ENCODE results near the gene TTC7B. TPM values are rescaled to one million over a fixed set of nuclear protein-coding genes. Genes with fewer than 3 reads are reported as not detected.
A peak's percentile ranks its signal among the peaks of the same experiment; 100 is the strongest.

Gene TTC7B
- total RNA-seq, 1 experiment from 2014 or later, result 24.2 TPM

DNA sequence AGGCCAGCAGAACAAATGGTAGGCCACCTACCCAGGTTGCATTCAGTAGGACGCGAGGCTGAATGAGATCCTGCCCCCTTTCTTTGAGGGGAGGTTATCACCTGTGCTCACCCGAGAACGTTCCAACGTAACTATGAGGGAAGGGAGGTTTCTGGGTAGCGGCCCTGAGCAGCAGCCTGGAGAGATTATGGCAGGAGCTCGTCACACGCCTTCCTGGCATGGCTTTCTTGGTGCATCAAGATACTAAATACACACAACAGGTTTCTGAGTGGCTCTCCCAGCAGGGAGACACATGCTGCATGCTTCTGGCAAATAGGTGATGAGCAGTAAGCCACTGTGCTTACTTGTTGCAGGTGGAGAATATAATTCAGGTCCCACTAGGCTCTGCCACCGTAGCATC lies 271.7 kb downstream of the TTC7B start:
- Histone ChIP-seq H3K4me1 (replicated peaks) (no peaks in the 10 kb centered on the region), H3K27ac (no peak overlapping the region)

GRCh38 chr14:90543876-90544275 lies 272.4 kb downstream of the TTC7B start:
- Histone ChIP-seq H3K27me3 (replicated peaks) (no peaks in the 10 kb centered on the region), H3K27ac (no peak overlapping the region), H3K4me3 (no peak overlapping the region), H3K4me1 (replicated peaks) (no peaks in the 10 kb centered on the region), H3K36me3 (no peaks in the 10 kb centered on the region), H3K9me3 (replicated peaks) (no peaks in the 10 kb centered on the region)
- no peak for DNase-seq (ENCODE audit: low read depth in 1 of 2, low spot score in 2 of 2)

More for the DNA sequence above, 271.7 kb downstream of the TTC7B start:
- Histone ChIP-seq H3K4me3 (no peak overlapping the region), H3K9me3 (replicated peaks) (no peaks in the 10 kb centered on the region), H3K36me3 (no peaks in the 10 kb centered on the region), H3K27me3 (replicated peaks) (no peaks in the 10 kb centered on the region)
- no peak for DNase-seq (ENCODE audit: low read depth in 1 of 2, low spot score in 2 of 2)

DNA sequence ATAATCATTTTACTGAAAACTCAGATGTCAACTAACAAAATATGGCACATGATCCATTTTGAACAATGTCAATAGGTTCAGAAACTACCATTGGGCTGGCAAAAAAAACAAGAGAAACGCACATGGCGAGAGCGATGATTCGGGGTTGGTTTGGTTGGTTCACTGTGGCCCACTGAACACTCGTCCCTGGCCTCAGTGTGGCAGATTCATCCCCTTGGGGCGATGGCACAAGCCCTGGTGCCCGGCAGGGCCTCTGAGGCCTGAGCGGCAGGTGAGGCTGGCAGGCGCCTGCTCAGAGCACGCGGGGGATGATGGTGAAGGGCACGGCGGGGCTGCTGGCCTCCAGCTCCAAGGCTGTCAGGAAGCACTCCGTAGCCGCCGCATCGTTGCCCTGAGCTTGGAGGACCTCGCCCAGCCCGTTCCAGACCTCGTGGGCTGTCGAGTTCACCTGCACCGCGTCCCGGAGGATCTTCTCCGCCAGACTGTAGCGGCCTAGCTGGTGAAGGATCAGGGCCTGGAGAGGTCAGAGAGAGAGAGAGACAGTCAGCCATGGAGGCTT lies 275.1 kb downstream of the TTC7B start:
- no peaks in the 10 kb centered on the region for H3K27me3 ChIP-seq (replicated peaks)
- no peaks in the 10 kb centered on the region for H3K4me1 ChIP-seq (replicated peaks)
- H3K27ac ChIP-seq, result no peak overlapping the region
- no peaks in the 10 kb centered on the region for H3K9me3 ChIP-seq (replicated peaks)
- H3K4me3 ChIP-seq, result no peak overlapping the region
- DNase-seq (ENCODE audit: low read depth in 1 of 2, low spot score in 2 of 2), result no peak
- no peaks in the 10 kb centered on the region for H3K36me3 ChIP-seq

DNA sequence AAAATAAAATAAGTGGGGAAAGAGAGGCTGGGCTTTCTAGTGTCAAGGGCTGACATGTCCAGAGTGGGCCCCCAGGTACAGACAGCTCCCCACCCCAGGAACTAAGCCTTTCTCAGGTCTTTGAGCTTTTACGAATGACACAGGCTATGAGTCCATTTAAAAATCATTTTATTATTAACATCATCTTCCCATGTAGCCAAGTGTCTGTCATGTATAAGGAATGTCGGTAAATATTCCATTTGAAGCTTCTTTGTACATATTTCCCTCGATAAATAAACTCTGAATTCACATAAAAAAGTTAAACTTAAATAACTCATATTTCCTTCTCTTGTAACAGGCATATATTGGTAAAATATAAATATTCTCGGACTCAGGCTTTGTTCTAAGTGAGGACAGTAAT lies 275.8 kb downstream of the TTC7B start:
- H3K4me1 ChIP-seq (replicated peaks), result no peaks in the 10 kb centered on the region
- no peaks in the 10 kb centered on the region for H3K9me3 ChIP-seq (replicated peaks)
- no peaks in the 10 kb centered on the region for H3K36me3 ChIP-seq
- no peaks in the 10 kb centered on the region for H3K27me3 ChIP-seq (replicated peaks)
- no peak overlapping the region for H3K27ac ChIP-seq
- DNase-seq (ENCODE audit: low read depth in 1 of 2, low spot score in 2 of 2), result no peak
- H3K4me3 ChIP-seq, result no peak overlapping the region

DNA sequence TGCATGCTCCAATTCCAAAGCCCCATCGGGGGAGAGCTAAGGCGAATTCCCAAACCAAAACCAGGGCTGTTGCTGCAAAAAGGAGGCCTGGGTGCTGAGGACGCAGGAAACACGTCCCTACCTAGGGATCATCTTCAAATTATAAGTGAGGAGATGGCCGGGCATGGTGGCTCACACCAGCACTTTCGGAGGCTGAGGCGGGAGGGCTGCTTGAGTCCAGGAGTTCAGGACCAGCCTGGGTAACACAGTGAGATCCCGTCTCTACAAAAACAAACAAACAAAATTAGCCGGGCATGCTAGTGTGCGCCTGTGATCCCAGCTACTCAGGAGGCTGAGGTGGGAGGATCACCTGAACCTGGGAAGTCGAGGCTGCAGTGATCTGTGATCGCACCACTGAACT lies 276.2 kb downstream of the TTC7B start:
- H3K4me3 ChIP-seq, result no peak overlapping the region
- H3K4me1 ChIP-seq (replicated peaks), result no peaks in the 10 kb centered on the region
- no peaks in the 10 kb centered on the region for H3K27me3 ChIP-seq (replicated peaks)
- no peak overlapping the region for H3K27ac ChIP-seq
- DNase-seq (ENCODE audit: low read depth in 1 of 2, low spot score in 2 of 2), result no peak
- H3K36me3 ChIP-seq, result no peaks in the 10 kb centered on the region
- no peaks in the 10 kb centered on the region for H3K9me3 ChIP-seq (replicated peaks)

DNA sequence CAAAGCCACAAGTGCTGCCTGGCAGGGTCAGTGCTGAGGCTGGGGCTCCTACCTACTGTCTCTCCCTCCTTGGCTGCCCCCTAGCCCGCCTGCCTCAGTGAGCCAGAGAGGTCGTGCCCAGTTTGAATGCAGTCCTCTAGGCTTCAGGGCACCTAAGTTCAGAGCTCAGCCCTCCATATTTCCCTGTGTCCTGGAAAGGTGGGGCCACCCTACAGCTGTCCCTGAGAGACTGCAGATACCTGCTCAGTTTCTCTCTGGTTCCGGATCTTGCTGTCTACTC lies 276.8 kb downstream of the TTC7B start:
- H3K4me3 ChIP-seq, result no peak overlapping the region
- DNase-seq (ENCODE audit: low read depth in 1 of 2, low spot score in 2 of 2), result no peak
- H3K36me3 ChIP-seq, result no peaks in the 10 kb centered on the region
- no peaks in the 10 kb centered on the region for H3K27me3 ChIP-seq (replicated peaks)
- peaks cover 2% of the 10 kb centered on the region for H3K4me1 ChIP-seq (replicated peaks)
- no peaks in the 10 kb centered on the region for H3K9me3 ChIP-seq (replicated peaks)
- no peak overlapping the region for H3K27ac ChIP-seq

DNA sequence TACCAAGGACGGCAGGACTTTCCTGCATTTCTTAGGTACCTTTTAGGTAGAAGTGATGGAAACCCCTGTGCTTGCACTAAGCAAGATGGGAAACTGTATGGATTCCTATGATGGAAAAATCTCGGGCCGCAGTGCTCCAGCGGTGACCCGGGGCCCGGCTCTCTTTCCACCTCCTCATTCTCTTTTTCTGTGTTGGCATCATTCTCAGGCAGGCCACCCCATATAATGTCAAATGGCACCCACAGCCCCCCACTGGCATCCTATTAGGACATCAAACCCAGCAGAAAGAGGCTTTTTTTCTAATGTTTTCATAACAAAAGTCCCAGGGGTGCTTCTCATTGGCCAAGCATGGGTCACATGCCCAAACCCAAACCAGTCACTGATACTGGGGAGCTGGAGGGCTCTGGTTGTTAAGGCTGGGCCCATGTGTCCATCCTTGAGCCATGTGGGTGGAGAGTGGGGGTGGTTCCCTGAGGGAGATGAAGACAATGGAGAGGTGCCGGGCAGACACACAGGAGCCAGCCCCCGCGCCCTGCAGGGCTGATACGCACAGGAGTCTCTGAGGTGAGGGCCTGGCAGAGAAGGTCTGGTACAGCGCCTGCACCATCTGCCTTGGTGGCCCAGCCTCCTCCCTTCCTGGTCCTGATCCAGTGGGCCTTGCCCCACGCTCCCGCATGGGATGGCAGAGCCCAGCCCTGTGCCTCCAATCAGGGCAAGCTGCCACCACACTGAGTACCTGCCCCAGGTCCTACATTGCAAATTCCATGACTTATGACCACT lies 277.3 kb downstream of the TTC7B start:
- H3K4me3 ChIP-seq, result no peak overlapping the region
- H3K9me3 ChIP-seq (replicated peaks), result no peaks in the 10 kb centered on the region
- no peaks in the 10 kb centered on the region for H3K27me3 ChIP-seq (replicated peaks)
- peaks cover 7% of the 10 kb centered on the region for H3K4me1 ChIP-seq (replicated peaks)
- H3K36me3 ChIP-seq, result no peaks in the 10 kb centered on the region
- DNase-seq (ENCODE audit: low read depth in 1 of 2, low spot score in 2 of 2), result no peak
- H3K27ac ChIP-seq, result no peak overlapping the region

GRCh38 chr14:90538095-90538494 lies 278.1 kb downstream of the TTC7B start:
- no peak for DNase-seq (ENCODE audit: low read depth in 1 of 2, low spot score in 2 of 2)
- no peaks in the 10 kb centered on the region for H3K27me3 ChIP-seq (replicated peaks)
- H3K27ac ChIP-seq, result no peak overlapping the region
- peaks cover 13% of the 10 kb centered on the region for H3K4me1 ChIP-seq (replicated peaks)
- H3K9me3 ChIP-seq (replicated peaks), result no peaks in the 10 kb centered on the region
- no peak overlapping the region for H3K4me3 ChIP-seq
- H3K36me3 ChIP-seq, result no peaks in the 10 kb centered on the region

DNA sequence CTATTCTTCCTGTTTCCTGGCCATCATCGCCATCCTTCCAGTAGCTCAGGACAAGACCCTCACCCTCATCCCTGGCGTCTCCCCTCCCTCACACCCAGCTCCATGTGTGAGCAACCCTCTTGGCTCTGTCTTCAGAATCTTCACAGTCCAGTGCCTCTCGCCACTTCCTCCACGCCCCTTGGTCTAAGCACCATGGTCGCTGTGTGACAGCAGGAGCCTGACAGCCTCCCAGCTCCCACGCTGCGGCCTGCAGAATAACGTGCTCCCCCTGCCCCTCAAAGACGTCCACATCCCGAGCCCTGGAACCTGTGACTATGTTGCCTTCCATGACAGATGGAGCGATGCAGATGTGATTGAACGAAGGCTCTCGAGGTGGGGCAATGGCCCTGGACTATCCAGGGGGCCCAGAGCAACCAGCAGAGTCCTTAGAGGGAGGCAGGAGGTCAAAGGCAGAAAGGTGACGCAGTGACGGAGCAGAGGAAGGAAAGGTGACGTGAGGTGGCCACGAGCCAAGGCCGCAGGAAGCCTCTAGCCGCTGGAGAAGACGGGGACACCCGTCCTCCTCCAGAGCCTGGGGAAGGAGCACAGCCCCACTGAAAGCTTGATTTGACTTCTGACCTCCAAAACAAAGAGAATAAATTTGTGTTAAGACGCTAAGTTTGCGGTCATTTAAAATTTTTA lies 279.6 kb downstream of the TTC7B start:
- Histone ChIP-seq H3K4me3 (no peak overlapping the region), H3K27me3 (replicated peaks) (no peaks in the 10 kb centered on the region), H3K27ac (no peak overlapping the region), H3K36me3 (no peaks in the 10 kb centered on the region), H3K9me3 (replicated peaks) (no peaks in the 10 kb centered on the region), H3K4me1 (replicated peaks) (peaks cover 13% of the 10 kb centered on the region)
- peak in 1 of 2 experiments; percentile 28 for DNase-seq (ENCODE audit: low read depth in 1 of 2, low spot score in 2 of 2)

DNA sequence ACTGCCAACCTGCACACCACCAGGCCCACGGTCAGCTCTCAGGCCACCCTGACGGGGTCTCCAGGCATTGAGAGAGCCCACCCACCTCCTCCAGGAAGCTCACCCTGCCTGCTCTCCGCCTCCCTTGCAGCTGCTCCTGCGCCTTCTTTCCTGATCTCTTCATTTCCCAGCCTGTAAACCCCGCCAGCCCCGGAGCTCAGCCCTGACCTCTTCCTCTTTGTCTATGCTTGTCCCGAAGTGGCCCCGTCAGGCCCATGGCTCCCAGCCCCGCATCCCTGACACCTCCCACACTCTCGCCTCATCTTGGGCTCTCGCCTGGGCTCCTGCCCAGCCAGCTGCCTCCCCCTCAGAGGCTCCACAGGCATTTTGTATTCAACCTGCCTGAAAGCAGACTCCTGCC lies 280.1 kb downstream of the TTC7B start:
- H3K4me3 ChIP-seq, result no peak overlapping the region
- H3K27ac ChIP-seq, result no peak overlapping the region
- no peaks in the 10 kb centered on the region for H3K9me3 ChIP-seq (replicated peaks)
- no peak for DNase-seq (ENCODE audit: low read depth in 1 of 2, low spot score in 2 of 2)
- H3K4me1 ChIP-seq (replicated peaks), result peaks cover 13% of the 10 kb centered on the region
- H3K27me3 ChIP-seq (replicated peaks), result no peaks in the 10 kb centered on the region
- no peaks in the 10 kb centered on the region for H3K36me3 ChIP-seq

DNA sequence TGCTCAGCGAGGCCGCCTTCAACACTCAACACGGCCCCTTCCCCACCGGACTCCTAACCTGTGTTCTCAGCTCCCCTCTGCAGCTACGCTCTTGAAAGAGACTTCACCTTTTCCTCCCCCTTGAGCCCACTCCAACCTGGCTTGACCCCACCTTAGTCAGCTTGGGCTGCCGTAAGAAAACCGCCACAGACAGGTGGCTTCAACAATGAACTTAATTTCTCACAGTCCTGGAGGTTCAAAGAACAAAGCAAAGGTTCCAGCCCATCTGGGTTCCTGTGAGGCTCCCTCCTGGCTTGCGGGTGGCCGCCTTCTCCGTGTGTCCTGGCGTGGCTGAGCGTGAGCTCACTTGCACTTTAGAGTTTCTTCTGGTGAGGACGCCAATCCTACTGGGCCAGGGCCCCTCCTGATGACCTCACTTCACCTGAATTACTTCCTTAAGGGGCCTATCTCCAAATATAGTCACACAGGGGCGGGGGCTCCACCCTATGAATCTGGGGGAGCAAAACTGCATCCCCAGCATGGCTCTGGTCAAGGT lies 280.6 kb downstream of the TTC7B start:
- H3K27me3 ChIP-seq (replicated peaks), result no peaks in the 10 kb centered on the region
- peaks cover 13% of the 10 kb centered on the region for H3K4me1 ChIP-seq (replicated peaks)
- H3K4me3 ChIP-seq, result no peak overlapping the region
- H3K9me3 ChIP-seq (replicated peaks), result no peaks in the 10 kb centered on the region
- no peak for DNase-seq (ENCODE audit: low read depth in 1 of 2, low spot score in 2 of 2)
- H3K27ac ChIP-seq, result no peak overlapping the region
- H3K36me3 ChIP-seq, result no peaks in the 10 kb centered on the region

DNA sequence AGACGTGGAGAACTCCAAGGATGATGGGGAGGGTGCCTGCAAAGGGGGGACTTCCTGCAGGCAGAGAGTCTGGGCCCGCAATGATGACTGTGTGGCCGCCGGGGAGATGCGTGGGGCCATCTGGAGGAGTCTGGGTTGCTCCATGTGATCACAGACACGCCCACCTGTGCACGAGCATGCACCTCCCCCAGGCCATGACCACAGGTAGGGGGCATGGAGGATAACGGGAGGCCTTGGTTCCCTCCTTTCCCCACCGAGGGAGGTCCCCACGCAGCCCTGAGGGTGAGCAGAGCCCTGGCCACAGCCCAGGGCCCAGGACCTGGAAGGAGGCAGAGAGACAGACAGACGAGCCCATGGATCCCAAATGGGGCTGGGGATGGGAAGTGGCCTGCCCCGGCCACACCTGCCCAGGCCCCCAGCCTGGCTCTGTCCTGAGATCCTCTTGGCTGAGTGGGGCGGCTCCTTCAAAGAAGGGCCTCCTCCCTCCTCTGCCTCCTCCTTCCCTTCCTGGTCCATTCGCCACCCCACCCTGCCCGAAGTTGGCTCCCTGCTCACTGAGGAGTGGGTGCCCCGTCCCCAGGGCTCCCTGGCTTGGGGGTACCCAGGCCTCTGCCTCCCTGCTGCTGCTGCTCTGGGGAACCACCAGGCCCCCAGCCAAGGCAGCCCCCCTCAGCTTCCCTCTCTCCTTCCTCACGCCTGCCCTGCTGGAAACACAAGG lies 281.2 kb downstream of the TTC7B start:
- no peaks in the 10 kb centered on the region for H3K9me3 ChIP-seq (replicated peaks)
- no peaks in the 10 kb centered on the region for H3K36me3 ChIP-seq
- H3K4me1 ChIP-seq (replicated peaks), result peaks cover 13% of the 10 kb centered on the region
- no peak overlapping the region for H3K27ac ChIP-seq
- H3K4me3 ChIP-seq, result no peak overlapping the region
- DNase-seq (ENCODE audit: low read depth in 1 of 2, low spot score in 2 of 2), result no peak
- no peaks in the 10 kb centered on the region for H3K27me3 ChIP-seq (replicated peaks)

DNA sequence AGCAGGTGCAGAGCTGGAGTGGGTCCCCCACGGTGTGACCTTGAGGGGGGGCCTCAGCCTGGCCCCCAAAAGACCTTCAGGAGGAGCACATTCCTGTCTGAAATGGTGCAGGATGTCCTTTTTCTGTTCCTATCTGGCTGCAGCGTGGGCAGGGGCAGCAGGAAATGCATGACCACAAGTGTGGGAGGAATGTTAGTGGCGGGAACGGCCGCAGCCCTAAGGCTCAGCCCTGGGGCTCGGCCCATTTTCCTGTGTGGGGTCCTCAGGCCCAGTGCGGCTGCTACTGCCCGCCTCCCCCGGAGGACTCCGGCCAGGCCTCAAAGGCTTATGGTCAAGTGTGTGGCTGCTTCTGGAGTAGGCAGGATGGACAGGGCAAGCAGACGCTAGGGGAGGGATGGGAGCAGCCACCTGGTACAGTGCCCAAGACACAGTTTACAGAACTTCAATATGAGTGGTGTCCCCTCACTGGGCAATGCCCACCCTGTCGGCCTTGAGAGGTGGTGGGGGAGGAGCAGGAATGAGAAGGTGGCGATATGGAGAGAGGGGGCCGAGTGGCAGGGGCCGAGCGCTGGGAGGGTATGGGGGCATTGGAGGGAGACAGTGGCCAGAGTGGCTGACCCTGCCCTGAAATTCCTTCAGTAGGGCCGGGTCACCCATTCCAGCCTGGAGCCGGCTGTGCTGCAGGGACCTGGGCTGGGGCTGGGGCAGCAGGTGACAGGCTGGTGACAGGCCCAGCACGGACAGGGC lies 282.0 kb downstream of the TTC7B start:
- peak in 1 of 2 experiments; percentile 29 for DNase-seq (ENCODE audit: low read depth in 1 of 2, low spot score in 2 of 2)
- no peaks in the 10 kb centered on the region for H3K27me3 ChIP-seq (replicated peaks)
- no peak overlapping the region for H3K4me3 ChIP-seq
- no peaks in the 10 kb centered on the region for H3K36me3 ChIP-seq
- H3K4me1 ChIP-seq (replicated peaks), result peaks cover 13% of the 10 kb centered on the region
- H3K27ac ChIP-seq, result no peak overlapping the region
- H3K9me3 ChIP-seq (replicated peaks), result no peaks in the 10 kb centered on the region
